Measurements from ENCODE around the gene CCNB1IP1. TPM values are rescaled to one million over a fixed set of nuclear protein-coding genes. Genes with fewer than 3 reads are reported as not detected.

Gene CCNB1IP1
- total RNA-seq, 1 experiment from 2014 or later, result 77.0 TPM

GRCh38 chr14:20277409-20277808, 55.7 kb downstream of the CCNB1IP1 start:
- Histone ChIP-seq H3K9me2 (ENCODE audit: insufficient read depth) (no peaks in the 10 kb centered on the region), H3K4me3 (replicated peaks in 1 of 2; ENCODE audit: low read depth in 1 of 2, low read length in 2 of 2) (no peak overlapping the region), H3K4me1 (ENCODE audit: control insufficient read depth in 1 of 2, insufficient read depth in 2 of 2, low read length in 2 of 2) (0 out of 4 replicates have a peak, but pooled peaks cover 0 to 3% of the 10 kb centered on the region in 2 experiments), H3K79me2 (ENCODE audit: insufficient read depth, low read length) (no peaks in the 10 kb centered on the region), H3K9ac (ENCODE audit: low read length) (no peak overlapping the region), H3K9me3 (ENCODE audit: control insufficient read depth in 1 of 2, insufficient read depth in 1 of 2, low read depth in 1 of 2, low read length in 2 of 2) (peaks cover 0 to 3% of the 10 kb centered on the region in 2 experiments; a peak in 2 of 4 replicates), H3K27ac (ENCODE audit: low read depth, low read length) (no peak overlapping the region), H3K36me3 (ENCODE audit: control insufficient read depth in 1 of 2, insufficient read depth in 2 of 2, low read length in 2 of 2) (no peaks in the 10 kb centered on the region), H2AFZ (ENCODE audit: low read depth, low read length, poor library complexity, severe bottlenecking) (no peak overlapping the region), H3K4me2 (ENCODE audit: low read length) (no peak overlapping the region), H3K27me3 (ENCODE audit: insufficient read depth, low read length) (no peaks in the 10 kb centered on the region), H4K20me1 (ENCODE audit: insufficient read depth) (no peaks in the 10 kb centered on the region)
- RAD21 ChIA-PET (ENCODE audit: low non-redundant PET in 1 of 2, low total read pairs in 2 of 2, uncharacterized antibody in 2 of 2, unreplicated experiment in 2 of 2), result no interaction called here
- TF ChIP-seq ATF3 (IDR thresholded peaks at IDR 0.05), result no peak
- no peak for TF ChIP-seq JUND (IDR thresholded peaks at IDR 0.05)
- no peak for TF ChIP-seq REST (IDR thresholded peaks at IDR 0.05; ENCODE audit: low read depth)
- TF ChIP-seq ZFX (IDR thresholded peaks at IDR 0.05), result no peak
- no peak for TF ChIP-seq YY1 (IDR thresholded peaks at IDR 0.05; ENCODE audit: extremely low read depth, insufficient replicate concordance, low read depth, low read length)
- ATAC-seq, result no peak
- BruUV-seq (replicated peaks), result no TSS peak
- POLR2A ChIA-PET, result no interaction called here
- CTCF ChIA-PET, result no interaction called here
- DNase-seq (ENCODE audit: low read depth, low spot score), result no peak
- intact Hi-C loops (cut with micrococcal nuclease), result no loop called here

GRCh38 chr14:20274062-20274461, 59.0 kb downstream of the CCNB1IP1 start:
- H3K9me2 ChIP-seq (ENCODE audit: insufficient read depth), result no peaks in the 10 kb centered on the region
- intact Hi-C loops (cut with micrococcal nuclease), result no loop called here
- H3K9ac ChIP-seq (ENCODE audit: low read length), result no peak overlapping the region
- 0 out of 4 replicates have a peak, but pooled peaks cover 0 to 3% of the 10 kb centered on the region in 2 experiments for H3K4me1 ChIP-seq (ENCODE audit: control insufficient read depth in 1 of 2, insufficient read depth in 2 of 2, low read length in 2 of 2)
- H4K20me1 ChIP-seq (ENCODE audit: insufficient read depth), result no peaks in the 10 kb centered on the region
- no peaks in the 10 kb centered on the region for H3K79me2 ChIP-seq (ENCODE audit: insufficient read depth, low read length)
- POLR2A ChIA-PET, result no interaction called here
- CTCF ChIA-PET, result no interaction called here
- H3K9me3 ChIP-seq (ENCODE audit: control insufficient read depth in 1 of 2, insufficient read depth in 1 of 2, low read depth in 1 of 2, low read length in 2 of 2), result peaks cover 0 to 3% of the 10 kb centered on the region in 2 experiments; a peak in 2 of 4 replicates
- no peak for ATAC-seq
- no peaks in the 10 kb centered on the region for H3K27me3 ChIP-seq (ENCODE audit: insufficient read depth, low read length)
- DNase-seq (ENCODE audit: low read depth, low spot score), result no peak
- no peak overlapping the region for H3K27ac ChIP-seq (ENCODE audit: low read depth, low read length)
- TF ChIP-seq RAD21 (IDR thresholded peaks at IDR 0.05; ENCODE audit: low read depth) (no peak), JUND (IDR thresholded peaks at IDR 0.05) (no peak), SRF (IDR thresholded peaks at IDR 0.05; ENCODE audit: low read depth) (no peak), CBX3 (IDR thresholded peaks at IDR 0.05; ENCODE audit: low read depth) (no peak), ELF1 (IDR thresholded peaks at IDR 0.05; ENCODE audit: borderline replicate concordance, low read depth) (no peak), POLR2AphosphoS5 (IDR thresholded peaks at IDR 0.05; ENCODE audit: low read depth, low read length) (no peak), ATF3 (IDR thresholded peaks at IDR 0.05) (no peak), SIN3A (IDR thresholded peaks at IDR 0.05; ENCODE audit: low read depth) (no peak), REST (IDR thresholded peaks at IDR 0.05; ENCODE audit: low read depth) (no peak), TCF7L2 (IDR thresholded peaks at IDR 0.05; ENCODE audit: borderline replicate concordance, extremely low read depth, insufficient read depth, insufficient read length) (no peak)
- H3K36me3 ChIP-seq (ENCODE audit: control insufficient read depth in 1 of 2, insufficient read depth in 2 of 2, low read length in 2 of 2), result no peaks in the 10 kb centered on the region
- H3K4me3 ChIP-seq (replicated peaks in 1 of 2; ENCODE audit: low read depth in 1 of 2, low read length in 2 of 2), result no peak overlapping the region
- no peak overlapping the region for H2AFZ ChIP-seq (ENCODE audit: low read depth, low read length, poor library complexity, severe bottlenecking)
- RAD21 ChIA-PET (ENCODE audit: low non-redundant PET in 1 of 2, low total read pairs in 2 of 2, uncharacterized antibody in 2 of 2, unreplicated experiment in 2 of 2), result no interaction called here
- BruUV-seq (replicated peaks), result no TSS peak
- no peak overlapping the region for H3K4me2 ChIP-seq (ENCODE audit: low read length)
